Stomach (tissue), 9 donors: ENCODE measurements around the gene SUPT16H. TPM values are rescaled to one million over a fixed set of nuclear protein-coding genes. Genes with fewer than 3 reads are reported as not detected.
A peak's percentile ranks its signal among the peaks of the same experiment; 100 is the strongest.

Source experiments
- DNase-seq, 2 donors: peaks; one replicate each; pipeline versions ENCODE4 v3.0.0 to v3.0.0-alpha.2; 2013 to 2019
- H3K27ac ChIP-seq, 5 donors: fragments of 200-600 bp in 4 of 5; sonication (generic) in 4 of 5; one replicate each; pipeline ENCODE4 v1.5.1; 2013 to 2019; ENCODE audit warnings: mild to moderate bottlenecking in 1 of 5, moderate library complexity in 1 of 5
- H3K27me3 ChIP-seq, 3 donors: fragments of 200-600 bp; sonication (generic); one replicate each; pipeline ENCODE4 v1.5.1; 2017 to 2019; ENCODE audit warnings: mixed run types in 1 of 3
- H3K36me3 ChIP-seq, 4 donors: fragments of 200-600 bp; sonication (generic); 1 replicate in 3 of 4; 2 replicates in 1 of 4; pipeline ENCODE4 v1.5.1; 2016 to 2019
- H3K4me1 ChIP-seq, 4 donors: fragments of 200-600 bp; sonication (generic); one replicate each; pipeline ENCODE4 v1.5.1; 2016 to 2019
- H3K4me3 ChIP-seq, 4 donors: fragments of 200-600 bp; sonication (generic) in 3 of 4; one replicate each; pipeline ENCODE4 v1.5.1; 2016 to 2019; ENCODE audit warnings: mild to moderate bottlenecking in 1 of 4
- H3K9me3 ChIP-seq, 4 donors: fragments of 200-600 bp; sonication (generic); one replicate each; pipeline ENCODE4 v1.5.1; 2016 to 2019
- EP300 ChIP-seq: sonication (generic); formaldehyde crosslinking; IDR thresholded peaks from one replicate; pipeline ENCODE4 v1.6.1; 2017; ENCODE audit warnings: antibody characterized with exemption
- POLR2A ChIP-seq, 4 donors: fragments of 450-650 bp; IDR thresholded peaks; one replicate each; pipeline ENCODE4 v1.6.1; 2016; ENCODE audit warnings: antibody characterized with exemption in 4 of 4, control low read depth in 2 of 4, mild to moderate bottlenecking in 1 of 4, moderate library complexity in 1 of 4
- POLR2AphosphoS5 ChIP-seq, 3 donors: sonication (generic); formaldehyde crosslinking; IDR thresholded peaks; one replicate each; pipeline ENCODE4 v1.6.1; 2016; ENCODE audit warnings: antibody characterized with exemption in 3 of 3
- WGBS, 5 donors: extraction: QIAGEN DNeasy Blood & Tissue Kit in 3 of 5; methylation state at CpG; one replicate each; pipeline versions ENCODE4 v1.1.5 to v1.1.7; 2013 to 2018; 5-methylcytosine and 5-hydroxymethylcytosine counted together
- intact Hi-C: fragments of 100-400 bp; cut with DNase I; formaldehyde crosslinking; loops from one replicate; pipeline ENCODE4 v1.15.1; 2023; ENCODE audit warnings: low total_unique reads
- polyA plus RNA-seq, 3 donors: library from polyadenylated mRNA; stranded (reverse); fragments of 200-250 nt; gene quantifications; one replicate each; pipeline ENCODE4 v1.2.3, GENCODE V29; 2013
- total RNA-seq, 5 donors: library from RNA; depleted of rRNA; stranded (reverse); fragments of >200 nt; gene quantifications; one replicate each; pipeline versions ENCODE4 v1.1.0 to v1.2.3, GENCODE V29; 2014 to 2016
- TF ChIP-seq, protein P1 (sequence below), 7 experiments: fragments of 450-650 bp in 4 of 7; fragments of 200-600 bp in 3 of 7; sonication (generic) in 3 of 7; IDR thresholded peaks; one replicate each; pipeline ENCODE4 v1.5.1; 2016 to 2019; ENCODE audit warnings: antibody characterized with exemption in 7 of 7, control low read depth in 2 of 7, mild to moderate bottlenecking in 1 of 7
- donor health status: healthy with polysubstance abuse.
- donor health status: Bipolar disorder and iron deficiency.
- donor health status: healthy.

Gene SUPT16H
- total and polyA plus RNA-seq, 8 donors = 14.2 to 76.2 (median 34.6) TPM

DNA sequence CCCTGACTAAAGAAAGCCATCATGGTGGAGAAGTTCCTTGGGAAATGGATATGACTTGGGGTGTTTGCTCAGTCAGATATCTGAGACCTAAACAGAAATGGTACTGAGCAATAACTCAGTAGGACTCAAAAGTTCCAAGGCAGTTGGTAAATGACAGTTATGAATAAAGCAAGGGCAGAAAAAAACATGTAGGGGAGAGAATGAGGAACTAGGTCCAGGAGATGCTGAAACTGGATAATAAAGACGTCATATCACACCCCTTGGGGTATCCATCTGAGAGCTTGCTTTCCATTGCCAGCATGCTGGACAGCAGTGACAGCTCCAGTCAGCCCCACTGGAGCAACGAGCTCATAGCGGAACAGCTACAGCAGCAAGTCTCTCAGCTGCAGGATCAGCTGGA lies 66.4 kb downstream of the SUPT16H start:
- no peaks in the 10 kb centered on the region for H3K27me3 ChIP-seq
- H3K27ac ChIP-seq = no peak overlapping the region
- H3K4me3 ChIP-seq = no peak overlapping the region
- no peaks in the 10 kb centered on the region for H3K9me3 ChIP-seq
- WGBS, 5 donors = 50 to 66% (median 54%) methylated on average over 3 of the region's 3 CpGs
- TF ChIP-seq POLR2AphosphoS5 (IDR thresholded peaks at IDR 0.05) (no peak), EP300 (no peak), POLR2A (IDR thresholded peaks at IDR 0.05) (no peak)
- TF ChIP-seq, protein P1, sequence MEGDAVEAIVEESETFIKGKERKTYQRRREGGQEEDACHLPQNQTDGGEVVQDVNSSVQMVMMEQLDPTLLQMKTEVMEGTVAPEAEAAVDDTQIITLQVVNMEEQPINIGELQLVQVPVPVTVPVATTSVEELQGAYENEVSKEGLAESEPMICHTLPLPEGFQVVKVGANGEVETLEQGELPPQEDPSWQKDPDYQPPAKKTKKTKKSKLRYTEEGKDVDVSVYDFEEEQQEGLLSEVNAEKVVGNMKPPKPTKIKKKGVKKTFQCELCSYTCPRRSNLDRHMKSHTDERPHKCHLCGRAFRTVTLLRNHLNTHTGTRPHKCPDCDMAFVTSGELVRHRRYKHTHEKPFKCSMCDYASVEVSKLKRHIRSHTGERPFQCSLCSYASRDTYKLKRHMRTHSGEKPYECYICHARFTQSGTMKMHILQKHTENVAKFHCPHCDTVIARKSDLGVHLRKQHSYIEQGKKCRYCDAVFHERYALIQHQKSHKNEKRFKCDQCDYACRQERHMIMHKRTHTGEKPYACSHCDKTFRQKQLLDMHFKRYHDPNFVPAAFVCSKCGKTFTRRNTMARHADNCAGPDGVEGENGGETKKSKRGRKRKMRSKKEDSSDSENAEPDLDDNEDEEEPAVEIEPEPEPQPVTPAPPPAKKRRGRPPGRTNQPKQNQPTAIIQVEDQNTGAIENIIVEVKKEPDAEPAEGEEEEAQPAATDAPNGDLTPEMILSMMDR (IDR thresholded peaks at IDR 0.05) = no peak
- DNase-seq = peak in 1 of 2 donors; percentile 5
- H3K4me1 ChIP-seq = no peaks in the 10 kb centered on the region
- H3K36me3 ChIP-seq = no peaks in the 10 kb centered on the region
- intact Hi-C loops = no loop called here

DNA sequence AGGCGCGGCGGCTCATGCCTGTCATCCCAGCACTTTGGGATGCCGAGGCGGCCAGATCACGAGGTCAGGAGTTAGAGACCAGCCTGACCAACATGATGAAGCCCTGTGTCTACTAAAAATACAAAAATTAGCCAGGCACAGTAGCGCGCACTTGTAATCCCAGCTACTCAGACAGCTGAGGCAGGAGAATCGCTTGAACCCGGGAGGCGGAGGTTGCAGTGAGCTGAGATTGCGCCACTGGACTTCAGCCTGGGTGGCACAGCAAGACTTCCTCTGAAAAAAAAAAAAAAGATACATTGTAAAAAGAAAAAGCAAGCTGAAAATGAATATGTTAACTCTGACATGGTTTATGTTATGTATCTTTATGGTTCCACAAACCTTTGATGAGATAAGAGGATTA lies 70.3 kb downstream of the SUPT16H start:
- no peak overlapping the region for H3K27ac ChIP-seq
- intact Hi-C loops = no loop called here
- no peak overlapping the region for H3K4me3 ChIP-seq
- H3K9me3 ChIP-seq = no peaks in the 10 kb centered on the region
- no peaks in the 10 kb centered on the region for H3K36me3 ChIP-seq
- H3K4me1 ChIP-seq = peaks cover 0 to 8% (median 2%) of the 10 kb centered on the region in 4 donors
- DNase-seq = no peak
- no peak for TF ChIP-seq EP300
- TF ChIP-seq, protein P1 (IDR thresholded peaks at IDR 0.05) = no peak
- no peak for TF ChIP-seq POLR2A (IDR thresholded peaks at IDR 0.05)
- TF ChIP-seq POLR2AphosphoS5 (IDR thresholded peaks at IDR 0.05) = no peak
- no peaks in the 10 kb centered on the region for H3K27me3 ChIP-seq
- 78 to 89% (median 80%) methylated on average over 12 of the region's 12 CpGs for WGBS, 5 donors

DNA sequence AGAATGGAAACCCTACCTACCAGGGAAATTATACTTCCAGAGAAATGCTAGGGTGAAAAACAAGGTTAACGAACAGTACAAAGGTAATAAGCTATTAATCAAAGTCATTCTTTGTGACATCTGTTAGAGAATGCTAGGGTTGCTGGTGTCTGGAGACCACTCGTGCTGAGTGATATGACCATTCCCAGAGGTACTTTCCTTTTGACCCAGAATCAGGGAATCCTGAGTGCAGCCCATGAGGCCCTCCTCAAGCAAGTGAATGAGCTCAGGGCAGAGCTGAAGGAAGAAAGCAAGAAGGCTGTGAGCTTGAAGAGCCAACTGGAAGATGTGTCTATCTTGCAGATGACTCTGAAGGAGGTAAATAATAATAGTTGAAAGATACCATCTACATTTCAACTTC lies 72.2 kb downstream of the SUPT16H start:
- no peak overlapping the region for H3K4me3 ChIP-seq
- peaks cover 4 to 21% (median 10%) of the 10 kb centered on the region in 4 donors for H3K4me1 ChIP-seq
- H3K27ac ChIP-seq = no peak overlapping the region
- no peaks in the 10 kb centered on the region for H3K36me3 ChIP-seq
- 55 to 73% (median 64%) methylated on average over 2 of the region's 2 CpGs for WGBS, 5 donors
- no peak for DNase-seq
- H3K27me3 ChIP-seq = no peaks in the 10 kb centered on the region
- H3K9me3 ChIP-seq = no peaks in the 10 kb centered on the region
- TF ChIP-seq POLR2A (IDR thresholded peaks at IDR 0.05) (no peak), EP300 (no peak), POLR2AphosphoS5 (IDR thresholded peaks at IDR 0.05) (no peak)
- TF ChIP-seq, protein P1 (IDR thresholded peaks at IDR 0.05) = no peak
- intact Hi-C loops = no loop called here

DNA sequence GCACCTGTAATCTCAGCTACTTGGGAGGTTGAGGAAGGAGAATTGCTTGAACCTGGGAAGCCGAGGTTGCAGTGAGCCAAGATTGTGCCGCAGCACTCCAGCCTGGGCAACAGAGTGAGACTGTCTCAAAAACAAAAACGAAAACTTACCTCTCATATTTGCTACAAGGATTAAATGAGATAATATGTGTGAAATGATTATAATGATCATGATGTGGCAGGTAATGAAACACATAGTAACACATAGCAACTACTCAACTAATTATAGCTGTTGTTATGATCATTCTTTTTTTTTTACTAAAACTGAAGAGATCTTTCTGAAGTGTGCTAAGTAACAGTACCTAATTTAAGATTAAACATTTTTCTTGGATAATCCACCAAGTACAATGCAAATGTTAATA lies 73.9 kb downstream of the SUPT16H start:
- H3K4me1 ChIP-seq = peaks cover 4 to 21% (median 10%) of the 10 kb centered on the region in 4 donors
- no peak overlapping the region for H3K27ac ChIP-seq
- H3K4me3 ChIP-seq = no peak overlapping the region
- no peaks in the 10 kb centered on the region for H3K36me3 ChIP-seq
- intact Hi-C loops = no loop called here
- H3K27me3 ChIP-seq = no peaks in the 10 kb centered on the region
- TF ChIP-seq, protein P1 (IDR thresholded peaks at IDR 0.05) = no peak
- no peak for TF ChIP-seq POLR2AphosphoS5 (IDR thresholded peaks at IDR 0.05)
- no peak for TF ChIP-seq EP300
- no peak for TF ChIP-seq POLR2A (IDR thresholded peaks at IDR 0.05)
- 89 to 97% (median 94%) methylated on average over 1 to 3 of the region's 3 CpGs for WGBS, 5 donors
- H3K9me3 ChIP-seq = no peaks in the 10 kb centered on the region
- DNase-seq = no peak
